Ovary (tissue), 3 donors: ENCODE measurements around the gene FLII.

Experiments used
- CTCF ChIP-seq, 3 donors: fragments of 450-650 bp in 2 of 3; fragments of 200-600 bp in 1 of 3; IDR thresholded peaks; one replicate each; pipeline versions ENCODE4 v1.5.1 to v1.8.0; 2016 to 2022; ENCODE audit warnings: antibody characterized with exemption in 3 of 3, mild to moderate bottlenecking in 1 of 3
- EP300 ChIP-seq: sonication (generic); formaldehyde crosslinking; IDR thresholded peaks from one replicate; pipeline ENCODE4 v1.6.1; 2017; ENCODE audit warnings: antibody characterized with exemption
- donor health status: DM: no; HTN: no; CAD: no.

GRCh38 chr17:18205861-18206260 is 52.7 kb downstream of the FLII start:
- no peak for TF ChIP-seq EP300
- TF ChIP-seq CTCF (IDR thresholded peaks at IDR 0.05): no peak
